HepG2 (cell line): Measurements from ENCODE around the gene LCK. TPM values are rescaled to one million over a fixed set of nuclear protein-coding genes. Genes with fewer than 3 reads are reported as not detected.

Experiments used
- ATAC-seq: fragments of 200-7000 bp; cut with Tn5 transposase; 3 replicates; pipeline ENCODE4 v1.9.1; 2020; ENCODE audit warnings: mild to moderate bottlenecking, moderate library complexity
- BruUV-seq: library from RNA; stranded (reverse); fragments of 400-500 nt; replicated peaks from 2 replicates; lab custom pipeline; 2021; lab: Mats Ljungman, UMichigan
- CTCF ChIA-PET: fragments of 300-600 bp; formaldehyde crosslinking; extraction: SDS; loops from one replicate; lab custom pipeline; 2021; ENCODE audit warnings: low total read pairs, inconsistent platforms, low intra/inter-chr PET ratio; lab: Yijun Ruan, JAX
- POLR2A ChIA-PET: fragments of 350-600 bp; sonication (Branson Sonifier 250); formaldehyde crosslinking; loops from one replicate; lab custom pipeline; 2020; ENCODE audit warnings: antibody characterized with exemption, inconsistent platforms; lab: Yijun Ruan, JAX
- DNase-seq: peaks from one replicate; pipeline ENCODE4 v3.0.0-alpha.2; 2015; ENCODE audit warnings: low spot score
- FAIRE-seq: peaks from 3 replicates; lab custom pipeline; 2011; peaks lifted over from hg19 to GRCh38; lab: Jason Lieb, UNC
- H2AFZ ChIP-seq: one replicate; pipeline ENCODE4 v1.6.1; 2011; ENCODE audit warnings: low read length, inconsistent platforms
- H3K27ac ChIP-seq: fragments of 300-600 bp; 3 replicates; pipeline ENCODE4 v1.8.0; 2011; ENCODE audit warnings: mixed run types, mild to moderate bottlenecking, mixed read lengths, low read length, inconsistent platforms; ENCODE audit not compliant: insufficient read depth; ENCODE audit errors: extremely low read length
- H3K27me3 ChIP-seq, 2 experiments: fragments of 200-600 bp in 1 of 2; 2 replicates in 1 of 2; 3 replicates in 1 of 2; pipeline versions ENCODE4 v1.6.0 to v1.8.0; 2011; ENCODE audit warnings: low read length in 2 of 2, mild to moderate bottlenecking in 2 of 2, moderate library complexity in 2 of 2, inconsistent platforms in 1 of 2; ENCODE audit not compliant: insufficient read depth in 2 of 2, control insufficient read depth in 1 of 2
- H3K36me3 ChIP-seq, 2 experiments: fragments of 200-600 bp in 1 of 2; replicated peaks in 1 of 2; 2 replicates in 1 of 2; 3 replicates in 1 of 2; pipeline versions ENCODE4 v1.5.1 to v1.8.0; 2011; ENCODE audit warnings: low read length in 2 of 2, inconsistent platforms in 1 of 2; ENCODE audit not compliant: insufficient read depth in 2 of 2, control insufficient read depth in 1 of 2
- H3K4me1 ChIP-seq: 2 replicates; pipeline ENCODE4 v1.5.1; 2012; ENCODE audit warnings: low read length, inconsistent platforms; ENCODE audit not compliant: insufficient read depth
- H3K4me2 ChIP-seq: 2 replicates; pipeline ENCODE4 v1.6.0; 2011; ENCODE audit warnings: low read depth, low read length, inconsistent platforms
- H3K4me3 ChIP-seq, 3 experiments: fragments of 200-600 bp in 1 of 3; sonication (generic), shearing (Covaris generic) in 1 of 3; replicated peaks in 1 of 3; 2 replicates each; pipeline ENCODE4 v1.5.1; 2011 to 2016; ENCODE audit warnings: low read length in 3 of 3, inconsistent platforms in 2 of 3, low read depth in 2 of 3, mild to moderate bottlenecking in 2 of 3, control low read depth in 1 of 3, mixed read lengths in 1 of 3; ENCODE audit not compliant: insufficient read depth in 1 of 3
- H3K79me2 ChIP-seq: one replicate; pipeline ENCODE4 v1.6.1; 2011; ENCODE audit warnings: low read length, inconsistent platforms; ENCODE audit not compliant: insufficient read depth
- H3K9ac ChIP-seq: 2 replicates; pipeline ENCODE4 v1.6.0; 2011; ENCODE audit warnings: mild to moderate bottlenecking, low read depth, low read length, inconsistent platforms; ENCODE audit not compliant: insufficient read depth
- H3K9me3 ChIP-seq: 2 replicates; pipeline ENCODE4 v1.5.1; 2012; ENCODE audit warnings: mild to moderate bottlenecking, low read length
- H4K20me1 ChIP-seq: 2 replicates; pipeline ENCODE4 v1.6.0; 2011; ENCODE audit warnings: inconsistent platforms, mild to moderate bottlenecking, low read length, moderate library complexity; ENCODE audit not compliant: insufficient read depth
- ARID2 ChIP-seq: sonication (generic); formaldehyde crosslinking; IDR thresholded peaks from 2 replicates; pipeline ENCODE4 v1.8.1; 2022; ENCODE audit warnings: mild to moderate bottlenecking, missing genetic modification reagents, borderline replicate concordance
- FOXP1 ChIP-seq, 2 experiments: fragments of 450-650 bp in 1 of 2; IDR thresholded peaks; 2 replicates each; pipeline ENCODE4 v1.6.1; 2017 to 2018; ENCODE audit warnings: antibody characterized with exemption in 1 of 2
- HMG20B ChIP-seq: conservative IDR thresholded peaks from 2 replicates; pipeline ENCODE4 v1.6.1; 2016; ENCODE audit warnings: missing genetic modification reagents, missing compliant biosample characterization
- KDM1A ChIP-seq: IDR thresholded peaks from 2 replicates; pipeline ENCODE4 v1.6.1; 2016; ENCODE audit warnings: missing compliant biosample characterization
- LCORL ChIP-seq, 2 experiments: fragments of 450-650 bp in 1 of 2; sonication (generic) in 1 of 2; formaldehyde crosslinking in 1 of 2; IDR thresholded peaks; 2 replicates each; pipeline versions ENCODE4 v1.5.0 to v1.6.1; 2017 to 2020; ENCODE audit warnings: antibody characterized with exemption in 1 of 2, missing genetic modification reagents in 1 of 2
- MXD4 ChIP-seq: IDR thresholded peaks from 2 replicates; pipeline ENCODE4 v1.6.1; 2016; ENCODE audit warnings: mild to moderate bottlenecking, missing biosample characterization, missing genetic modification reagents
- NR2F6 ChIP-seq, 2 experiments: IDR thresholded peaks; 2 replicates each; pipeline ENCODE4 v1.6.1; 2016; ENCODE audit warnings: antibody characterized with exemption in 1 of 2, mild to moderate bottlenecking in 1 of 2
- RARA ChIP-seq: IDR thresholded peaks from 2 replicates; pipeline ENCODE4 v1.6.1; 2016; ENCODE audit warnings: missing genetic modification reagents, missing compliant biosample characterization
- REL ChIP-seq: sonication (generic); formaldehyde crosslinking; conservative IDR thresholded peaks from 2 replicates; pipeline ENCODE4 v1.8.0; 2022; ENCODE audit warnings: mild to moderate bottlenecking, missing genetic modification reagents, moderate library complexity
- TARDBP ChIP-seq: sonication (generic); formaldehyde crosslinking; IDR thresholded peaks from 2 replicates; pipeline ENCODE4 v1.8.0; 2022; ENCODE audit warnings: mild to moderate bottlenecking, missing genetic modification reagents
- YY1 ChIP-seq: IDR thresholded peaks from 2 replicates; pipeline ENCODE4 v1.6.1; 2011; ENCODE audit warnings: low read length, low read depth, moderate library complexity, mild to moderate bottlenecking; ENCODE audit not compliant: insufficient read depth, insufficient replicate concordance
- ZKSCAN8 ChIP-seq: IDR thresholded peaks from 2 replicates; pipeline ENCODE4 v1.6.1; 2016; ENCODE audit warnings: borderline replicate concordance, missing genetic modification reagents, missing compliant biosample characterization
- ZNF3 ChIP-seq: IDR thresholded peaks from 2 replicates; pipeline ENCODE4 v1.7.0; 2017; ENCODE audit warnings: inconsistent platforms
- ZNF747 ChIP-seq: sonication (generic); formaldehyde crosslinking; IDR thresholded peaks from 2 replicates; pipeline ENCODE4 v1.8.1; 2023; ENCODE audit warnings: missing genetic modification reagents, mild to moderate bottlenecking, borderline replicate concordance
- ZNF749 ChIP-seq: sonication (generic); formaldehyde crosslinking; IDR thresholded peaks from 2 replicates; pipeline ENCODE4 v1.8.0; 2022; ENCODE audit warnings: mild to moderate bottlenecking, missing genetic modification reagents, moderate library complexity, borderline replicate concordance
- ZNF772 ChIP-seq: sonication (generic); formaldehyde crosslinking; IDR thresholded peaks from 2 replicates; pipeline ENCODE4 v1.5.0; 2020; ENCODE audit warnings: mild to moderate bottlenecking, missing genetic modification reagents
- WGBS: methylation state at CpG from one replicate; pipeline ENCODE4 v1.1.6; 2017; ENCODE audit warnings: low lambda C conversion rate; 5-methylcytosine and 5-hydroxymethylcytosine counted together
- in situ Hi-C: cut with HindIII; loops from 2 replicates; pipeline ENCODE4 v1.10.0; 2017; ENCODE audit warnings: low pct_unique_long_range_greater_than_20kb; ENCODE audit not compliant: extremely low pct_ligation_motif_present
- intact Hi-C: fragments of 100-400 bp; cut with micrococcal nuclease; formaldehyde crosslinking; loops from one replicate; pipeline ENCODE4 v1.10.0; 2022; ENCODE audit not compliant: unreplicated experiment
- polyA plus RNA-seq, 8 experiments: library from polyadenylated mRNA; depleted of rRNA in 3 of 8; stranded (reverse) in 7 of 8; unstranded in 1 of 8; fragments of >200 nt; fragmentation: Illumina TruSeq in 4 of 8; extraction: Trizol in 4 of 8; gene quantifications; 2 replicates each; pipeline versions ENCODE4 v1.2.1 to v1.2.3, GENCODE V29; 2011 to 2016; ENCODE audit warnings: low read depth in 4 of 8, missing spikeins in 1 of 8, mixed read lengths in 1 of 8; ENCODE audit not compliant: insufficient read depth in 1 of 8
- total RNA-seq, 5 experiments: library from RNA; depleted of rRNA; stranded (reverse); fragments of >200 nt; fragmentation: Illumina TruSeq; extraction: Trizol; gene quantifications; 2 replicates each; pipeline ENCODE4 v1.2.3, GENCODE V29; 2016; ENCODE audit warnings: low read depth in 1 of 5
- TF ChIP-seq, protein P1 (sequence below): IDR thresholded peaks from 2 replicates; pipeline ENCODE4 v1.6.1; 2016; ENCODE audit warnings: control low read depth
- TF ChIP-seq, protein P2 (sequence below): sonication (generic); formaldehyde crosslinking; IDR thresholded peaks from 2 replicates; pipeline ENCODE4 v1.4.0; 2020; ENCODE audit warnings: missing genetic modification reagents, borderline replicate concordance

LCK gene
- total and polyA plus RNA-seq, 2 of the 13 experiments (the other 11 are each of a cell fraction or from before 2014, with no cell fraction given): 0.93 to 1.8 TPM

DNA sequence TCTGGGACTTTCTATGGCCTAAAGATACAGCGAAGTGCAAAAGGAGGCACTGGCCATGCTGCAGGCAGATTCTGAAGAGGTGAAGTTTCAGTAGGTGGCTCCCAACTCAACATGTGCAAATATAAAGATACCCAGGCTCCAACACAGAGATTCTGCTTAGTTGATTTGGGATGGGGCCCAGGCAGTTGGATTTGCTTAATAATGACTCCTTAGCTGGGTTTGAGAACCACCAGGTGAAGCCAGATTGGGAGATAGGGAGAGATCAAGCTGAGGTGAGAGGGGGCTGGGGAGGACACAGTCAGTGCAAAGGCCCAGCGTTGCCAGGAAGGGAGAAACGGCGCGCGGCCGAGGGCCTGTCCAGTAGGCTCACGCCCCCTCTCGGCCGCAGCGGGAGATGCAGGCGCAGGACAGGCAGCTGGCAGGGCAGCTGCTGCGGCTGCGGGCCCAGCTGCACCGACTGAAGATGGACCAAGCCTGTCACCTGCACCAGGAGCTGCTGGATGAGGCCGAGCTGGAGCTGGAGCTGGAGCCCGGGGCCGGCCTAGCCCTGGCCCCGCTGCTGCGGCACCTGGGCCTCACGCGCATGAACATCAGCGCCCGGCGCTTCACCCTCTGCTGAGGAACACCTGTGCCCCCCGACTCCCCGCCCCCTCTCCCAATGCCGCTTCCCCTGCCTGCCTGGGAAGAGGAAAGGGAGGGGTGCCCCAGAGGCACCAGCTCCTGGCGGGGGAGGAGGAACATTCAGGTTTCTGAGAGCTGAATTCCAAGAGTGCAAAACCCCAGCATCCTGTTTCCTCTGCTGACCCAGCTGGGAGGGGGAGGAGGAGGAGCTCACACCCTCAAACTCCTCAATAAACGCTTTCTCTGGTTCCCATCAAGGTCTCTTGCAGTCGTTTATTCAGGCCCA lies 2.8 kb upstream of the LCK start:
- Histone ChIP-seq H3K36me3 (no peaks in the 10 kb centered on the region), H3K27me3 (no peaks in the 10 kb centered on the region), H3K27ac (no peak overlapping the region), H3K9me3 (no peaks in the 10 kb centered on the region), H2AFZ (no peak overlapping the region), H3K4me3 (peak overlapping the region in 2 of 3 experiments; percentile 8 to 58; a peak in 2 of 6 replicates), H3K4me1 (peaks cover 83% of the 10 kb centered on the region), H3K9ac (peak overlapping the region; percentile 45; the same call in 1 of the 2 replicates), H3K4me2 (peak overlapping the region; percentile 72), H4K20me1 (no peaks in the 10 kb centered on the region), H3K79me2 (no peaks in the 10 kb centered on the region)
- ATAC-seq: peak; percentile 71
- intact Hi-C loops: loop anchor here (1.0 kb wide), 1 partner anchor 42 kb away; no protein-coding TSS in a partner anchor
- FAIRE-seq: no peak
- POLR2A ChIA-PET: interaction anchor here (0.7 to 7.1 kb wide), 11 partner anchors 11 to 464 kb away, joined by 3 to 48 read pairs (median 8); partner anchors contain the start of genes BSDC1, HDAC1, MARCKSL1 and TXLNA
- 52% methylated on average over 3 of the region's 31 CpGs for WGBS
- BruUV-seq: no TSS peak
- DNase-seq: peak; percentile 59
- CTCF ChIA-PET: interaction anchor here (1.0 to 1.3 kb wide), 2 partner anchors 32 to 68 kb away, joined by 3 to 8 read pairs; no protein-coding TSS in a partner anchor
- in situ Hi-C loops: no loop called here
- TF ChIP-seq LCORL (IDR thresholded peaks at IDR 0.05) (no peak), LCORL (CRISPR knock-in tag; IDR thresholded peaks at IDR 0.05) (peak; percentile 55; the same call in 1 of the 2 replicates), ZNF747 (CRISPR knock-in tag) (peak; percentile 59; the same call in 1 of the 2 replicates), ZNF749 (CRISPR knock-in tag) (0 out of 2 replicates have a peak, but pooled peaks have one; percentile 47), TARDBP (CRISPR knock-in tag) (peak; percentile 40; the same call in 1 of the 2 replicates), RARA (CRISPR knock-in tag) (peak; percentile 58), ZNF3 (CRISPR knock-in tag) (peak; percentile 65; the same call in 1 of the 2 replicates), ZKSCAN8 (CRISPR knock-in tag) (no peak), REL (CRISPR knock-in tag) (0 out of 2 replicates have a peak, but pooled peaks have one; percentile 56), MXD4 (peak; percentile 43; the same call in 1 of the 2 replicates), ARID2 (CRISPR knock-in tag) (no peak), NR2F6 (IDR thresholded peaks at IDR 0.05) (no peak), NR2F6 (CRISPR knock-in tag; IDR thresholded peaks at IDR 0.05) (peak; percentile 60; the same call in 1 of the 2 replicates), ZNF772 (CRISPR knock-in tag) (peak; percentile 76; the same call in 1 of the 2 replicates), HMG20B (CRISPR knock-in tag) (0 out of 2 replicates have a peak, but pooled peaks have one; percentile 32), FOXP1 (IDR thresholded peaks at IDR 0.05) (no peak), FOXP1 (CRISPR knock-in tag; IDR thresholded peaks at IDR 0.05) (no peak), YY1 (peak; percentile 49), KDM1A (CRISPR knock-in tag) (peak; percentile 95)
- TF ChIP-seq, protein P1, sequence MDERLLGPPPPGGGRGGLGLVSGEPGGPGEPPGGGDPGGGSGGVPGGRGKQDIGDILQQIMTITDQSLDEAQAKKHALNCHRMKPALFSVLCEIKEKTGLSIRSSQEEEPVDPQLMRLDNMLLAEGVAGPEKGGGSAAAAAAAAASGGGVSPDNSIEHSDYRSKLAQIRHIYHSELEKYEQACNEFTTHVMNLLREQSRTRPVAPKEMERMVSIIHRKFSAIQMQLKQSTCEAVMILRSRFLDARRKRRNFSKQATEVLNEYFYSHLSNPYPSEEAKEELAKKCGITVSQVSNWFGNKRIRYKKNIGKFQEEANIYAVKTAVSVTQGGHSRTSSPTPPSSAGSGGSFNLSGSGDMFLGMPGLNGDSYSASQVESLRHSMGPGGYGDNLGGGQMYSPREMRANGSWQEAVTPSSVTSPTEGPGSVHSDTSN (CRISPR knock-in tag): 0 out of 2 replicates have a peak, but pooled peaks have one; percentile 19
- TF ChIP-seq, protein P2, sequence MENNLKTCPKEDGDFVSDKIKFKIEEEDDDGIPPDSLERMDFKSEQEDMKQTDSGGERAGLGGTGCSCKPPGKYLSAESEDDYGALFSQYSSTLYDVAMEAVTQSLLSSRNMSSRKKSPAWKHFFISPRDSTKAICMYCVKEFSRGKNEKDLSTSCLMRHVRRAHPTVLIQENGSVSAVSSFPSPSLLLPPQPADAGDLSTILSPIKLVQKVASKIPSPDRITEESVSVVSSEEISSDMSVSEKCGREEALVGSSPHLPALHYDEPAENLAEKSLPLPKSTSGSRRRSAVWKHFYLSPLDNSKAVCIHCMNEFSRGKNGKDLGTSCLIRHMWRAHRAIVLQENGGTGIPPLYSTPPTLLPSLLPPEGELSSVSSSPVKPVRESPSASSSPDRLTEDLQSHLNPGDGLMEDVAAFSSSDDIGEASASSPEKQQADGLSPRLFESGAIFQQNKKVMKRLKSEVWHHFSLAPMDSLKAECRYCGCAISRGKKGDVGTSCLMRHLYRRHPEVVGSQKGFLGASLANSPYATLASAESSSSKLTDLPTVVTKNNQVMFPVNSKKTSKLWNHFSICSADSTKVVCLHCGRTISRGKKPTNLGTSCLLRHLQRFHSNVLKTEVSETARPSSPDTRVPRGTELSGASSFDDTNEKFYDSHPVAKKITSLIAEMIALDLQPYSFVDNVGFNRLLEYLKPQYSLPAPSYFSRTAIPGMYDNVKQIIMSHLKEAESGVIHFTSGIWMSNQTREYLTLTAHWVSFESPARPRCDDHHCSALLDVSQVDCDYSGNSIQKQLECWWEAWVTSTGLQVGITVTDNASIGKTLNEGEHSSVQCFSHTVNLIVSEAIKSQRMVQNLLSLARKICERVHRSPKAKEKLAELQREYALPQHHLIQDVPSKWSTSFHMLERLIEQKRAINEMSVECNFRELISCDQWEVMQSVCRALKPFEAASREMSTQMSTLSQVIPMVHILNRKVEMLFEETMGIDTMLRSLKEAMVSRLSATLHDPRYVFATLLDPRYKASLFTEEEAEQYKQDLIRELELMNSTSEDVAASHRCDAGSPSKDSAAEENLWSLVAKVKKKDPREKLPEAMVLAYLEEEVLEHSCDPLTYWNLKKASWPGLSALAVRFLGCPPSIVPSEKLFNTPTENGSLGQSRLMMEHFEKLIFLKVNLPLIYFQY (CRISPR knock-in tag): no peak
